Esophagus squamous epithelium (tissue), 4 donors: ENCODE results near the gene ERICH6.

Source experiments
- CTCF ChIP-seq, 6 experiments: fragments of 450-650 bp in 4 of 6; fragments of 200-600 bp in 2 of 6; sonication (generic) in 2 of 6; IDR thresholded peaks; one replicate each; pipeline ENCODE4 v1.5.1; 2016 to 2019; ENCODE audit warnings: antibody characterized with exemption in 6 of 6, mild to moderate bottlenecking in 4 of 6, moderate library complexity in 4 of 6
- POLR2A ChIP-seq, 4 donors: fragments of 450-650 bp; IDR thresholded peaks; one replicate each; pipeline ENCODE4 v1.6.1; 2017; ENCODE audit warnings: antibody characterized with exemption in 4 of 4, mild to moderate bottlenecking in 4 of 4, moderate library complexity in 3 of 4

DNA sequence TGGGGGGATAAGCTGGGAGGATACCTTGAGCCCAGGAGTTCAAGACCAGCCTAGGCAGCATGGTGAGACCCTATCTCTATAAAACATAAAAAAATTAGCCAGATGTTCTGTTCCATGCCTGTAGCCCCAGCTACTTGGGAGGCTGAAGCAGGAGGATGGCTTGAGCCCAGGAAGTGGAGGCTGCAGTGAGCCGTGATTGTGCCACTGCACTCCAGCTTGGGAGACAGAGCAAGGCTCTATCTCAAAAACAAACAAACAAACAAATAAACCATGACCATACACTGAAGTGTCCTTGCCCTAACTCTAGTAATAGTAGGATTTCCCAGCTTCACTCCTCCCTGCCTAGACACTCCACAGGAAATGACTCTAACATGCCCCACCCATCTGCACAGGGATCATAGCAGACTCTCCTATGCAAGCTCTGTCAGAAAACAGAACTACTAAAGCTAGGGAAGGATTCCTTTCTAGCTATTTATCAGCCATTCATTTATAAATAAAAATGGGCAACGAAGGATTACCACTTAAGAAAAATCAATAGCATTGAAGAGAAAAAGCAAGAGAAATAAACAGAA lies 4.6 kb downstream of the ERICH6 start:
- TF ChIP-seq POLR2A (IDR thresholded peaks at IDR 0.05) (no peak), CTCF (IDR thresholded peaks at IDR 0.05) (no peak)
